ENCODE data around the gene BORCS6. TPM values are rescaled to one million over a fixed set of nuclear protein-coding genes. Genes with fewer than 3 reads are reported as not detected.

BORCS6 gene
- total and polyA plus RNA-seq, 9 of the 15 experiments (the other 6 are each of a cell fraction or from before 2014, with no cell fraction given), result 0.01 to 7.4 (median 2.3) TPM

DNA sequence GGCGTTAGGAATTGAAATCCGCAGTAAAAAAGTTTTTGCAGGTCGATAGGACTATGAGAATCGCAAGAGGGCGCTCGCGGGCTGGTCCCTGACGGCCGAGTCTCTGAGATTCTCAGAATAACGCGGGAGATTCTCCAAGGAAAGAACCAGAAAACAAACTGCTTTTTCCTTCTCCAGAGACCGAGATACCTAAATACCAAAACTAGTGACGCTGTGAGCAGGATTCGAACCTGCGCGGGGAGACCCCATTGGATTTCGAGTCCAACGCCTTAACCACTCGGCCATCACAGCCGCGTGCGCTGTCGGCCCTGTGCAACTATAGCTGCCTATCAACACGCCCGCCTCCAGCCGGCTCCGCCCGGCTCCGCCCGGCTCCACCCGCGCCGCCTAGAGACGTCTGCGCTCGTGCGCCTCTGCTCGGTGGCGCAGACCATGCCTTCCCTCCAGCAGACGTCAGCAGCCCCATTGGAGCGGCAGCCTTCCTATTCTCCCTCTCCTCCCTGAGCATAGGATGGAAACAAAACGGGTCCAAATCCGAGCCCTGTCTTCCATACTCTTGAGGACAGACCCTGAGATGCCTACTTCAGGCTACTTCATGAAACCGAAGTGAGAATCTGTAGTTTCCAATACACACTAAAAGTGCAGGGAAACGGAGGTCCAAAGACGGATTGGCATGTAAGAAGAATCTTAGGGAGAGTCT is 51.2 kb downstream of the BORCS6 start (continued):
- TF ChIP-seq, protein P1, sequence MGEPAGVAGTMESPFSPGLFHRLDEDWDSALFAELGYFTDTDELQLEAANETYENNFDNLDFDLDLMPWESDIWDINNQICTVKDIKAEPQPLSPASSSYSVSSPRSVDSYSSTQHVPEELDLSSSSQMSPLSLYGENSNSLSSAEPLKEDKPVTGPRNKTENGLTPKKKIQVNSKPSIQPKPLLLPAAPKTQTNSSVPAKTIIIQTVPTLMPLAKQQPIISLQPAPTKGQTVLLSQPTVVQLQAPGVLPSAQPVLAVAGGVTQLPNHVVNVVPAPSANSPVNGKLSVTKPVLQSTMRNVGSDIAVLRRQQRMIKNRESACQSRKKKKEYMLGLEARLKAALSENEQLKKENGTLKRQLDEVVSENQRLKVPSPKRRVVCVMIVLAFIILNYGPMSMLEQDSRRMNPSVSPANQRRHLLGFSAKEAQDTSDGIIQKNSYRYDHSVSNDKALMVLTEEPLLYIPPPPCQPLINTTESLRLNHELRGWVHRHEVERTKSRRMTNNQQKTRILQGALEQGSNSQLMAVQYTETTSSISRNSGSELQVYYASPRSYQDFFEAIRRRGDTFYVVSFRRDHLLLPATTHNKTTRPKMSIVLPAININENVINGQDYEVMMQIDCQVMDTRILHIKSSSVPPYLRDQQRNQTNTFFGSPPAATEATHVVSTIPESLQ (CRISPR knock-in tag; IDR thresholded peaks at IDR 0.05), result no peak
- TF ChIP-seq POLR2AphosphoS5 (IDR thresholded peaks at IDR 0.05; ENCODE audit: control insufficient read depth, insufficient read depth, low read depth, low read length), result no peak; the same call in 1 of the 2 replicates
- TF ChIP-seq, protein P2, sequence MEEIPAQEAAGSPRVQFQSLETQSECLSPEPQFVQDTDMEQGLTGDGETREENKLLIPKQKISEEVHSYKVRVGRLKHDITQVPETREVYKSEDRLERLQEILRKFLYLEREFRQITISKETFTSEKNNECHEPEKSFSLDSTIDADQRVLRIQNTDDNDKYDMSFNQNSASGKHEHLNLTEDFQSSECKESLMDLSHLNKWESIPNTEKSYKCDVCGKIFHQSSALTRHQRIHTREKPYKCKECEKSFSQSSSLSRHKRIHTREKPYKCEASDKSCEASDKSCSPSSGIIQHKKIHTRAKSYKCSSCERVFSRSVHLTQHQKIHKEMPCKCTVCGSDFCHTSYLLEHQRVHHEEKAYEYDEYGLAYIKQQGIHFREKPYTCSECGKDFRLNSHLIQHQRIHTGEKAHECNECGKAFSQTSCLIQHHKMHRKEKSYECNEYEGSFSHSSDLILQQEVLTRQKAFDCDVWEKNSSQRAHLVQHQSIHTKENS (CRISPR knock-in tag; IDR thresholded peaks at IDR 0.05), result no peak
- no peak; the same call in 1 of the 2 replicates for TF ChIP-seq POLR2A (conservative IDR thresholded peaks at IDR 0.05)
- TF ChIP-seq MEF2A (IDR thresholded peaks at IDR 0.05; ENCODE audit: control insufficient read depth, low read depth, low read length), result no peak
- no peak for TF ChIP-seq EWSR1 (IDR thresholded peaks at IDR 0.05; ENCODE audit: borderline replicate concordance, low read depth, partially characterized antibody)
- TF ChIP-seq GATAD2A (IDR thresholded peaks at IDR 0.05), result no peak
- no peak for TF ChIP-seq XRCC4 (IDR thresholded peaks at IDR 0.05; ENCODE audit: extremely low read depth, insufficient read depth, insufficient read length)
- TF ChIP-seq, protein P3, sequence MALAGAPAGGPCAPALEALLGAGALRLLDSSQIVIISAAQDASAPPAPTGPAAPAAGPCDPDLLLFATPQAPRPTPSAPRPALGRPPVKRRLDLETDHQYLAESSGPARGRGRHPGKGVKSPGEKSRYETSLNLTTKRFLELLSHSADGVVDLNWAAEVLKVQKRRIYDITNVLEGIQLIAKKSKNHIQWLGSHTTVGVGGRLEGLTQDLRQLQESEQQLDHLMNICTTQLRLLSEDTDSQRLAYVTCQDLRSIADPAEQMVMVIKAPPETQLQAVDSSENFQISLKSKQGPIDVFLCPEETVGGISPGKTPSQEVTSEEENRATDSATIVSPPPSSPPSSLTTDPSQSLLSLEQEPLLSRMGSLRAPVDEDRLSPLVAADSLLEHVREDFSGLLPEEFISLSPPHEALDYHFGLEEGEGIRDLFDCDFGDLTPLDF (CRISPR knock-in tag; IDR thresholded peaks at IDR 0.05), result peak; percentile 69
- no peak for TF ChIP-seq ZNF324 (CRISPR knock-in tag; IDR thresholded peaks at IDR 0.05)
- TF ChIP-seq, protein P4, sequence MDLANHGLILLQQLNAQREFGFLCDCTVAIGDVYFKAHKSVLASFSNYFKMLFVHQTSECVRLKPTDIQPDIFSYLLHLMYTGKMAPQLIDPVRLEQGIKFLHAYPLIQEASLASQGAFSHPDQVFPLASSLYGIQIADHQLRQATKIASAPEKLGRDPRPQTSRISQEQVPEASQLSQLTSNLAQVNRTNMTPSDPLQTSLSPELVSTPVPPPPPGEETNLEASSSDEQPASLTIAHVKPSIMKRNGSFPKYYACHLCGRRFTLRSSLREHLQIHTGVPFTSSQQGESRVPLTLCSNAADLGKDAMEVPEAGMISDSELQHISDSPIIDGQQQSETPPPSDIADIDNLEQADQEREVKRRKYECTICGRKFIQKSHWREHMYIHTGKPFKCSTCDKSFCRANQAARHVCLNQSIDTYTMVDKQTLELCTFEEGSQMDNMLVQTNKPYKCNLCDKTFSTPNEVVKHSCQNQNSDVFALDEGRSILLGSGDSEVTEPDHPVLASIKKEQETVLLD (IDR thresholded peaks at IDR 0.05), result no peak
- TF ChIP-seq ZNF695 (CRISPR knock-in tag; IDR thresholded peaks at IDR 0.05), result no peak
- TF ChIP-seq DACH1 (IDR thresholded peaks at IDR 0.05; ENCODE audit: partially characterized antibody), result no peak
- TF ChIP-seq RBM34 (IDR thresholded peaks at IDR 0.05; ENCODE audit: borderline replicate concordance, insufficient read depth, low read length), result no peak
- 0 out of 2 replicates have a peak, but pooled peaks have one; percentile 10 for TF ChIP-seq SOX6 (IDR thresholded peaks at IDR 0.05)
- TF ChIP-seq NONO (IDR thresholded peaks at IDR 0.05; ENCODE audit: low read depth in 2 of 2, low read length in 1 of 2), result no peak
- TF ChIP-seq ZNF24 (IDR thresholded peaks at IDR 0.05), result no peak; the same call in 1 of the 2 replicates
- TF ChIP-seq PHB2 (IDR thresholded peaks at IDR 0.05; ENCODE audit: low read depth), result no peak
- TF ChIP-seq RBFOX2 (IDR thresholded peaks at IDR 0.05; ENCODE audit: low read depth, low read length), result peak; percentile 76
- TF ChIP-seq ZFPM2 (CRISPR knock-in tag; IDR thresholded peaks at IDR 0.05), result no peak
- TF ChIP-seq, protein P5, sequence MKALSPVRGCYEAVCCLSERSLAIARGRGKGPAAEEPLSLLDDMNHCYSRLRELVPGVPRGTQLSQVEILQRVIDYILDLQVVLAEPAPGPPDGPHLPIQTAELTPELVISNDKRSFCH (CRISPR knock-in tag; IDR thresholded peaks at IDR 0.05), result no peak
- TF ChIP-seq, protein P5 (tag; IDR thresholded peaks at IDR 0.05), result no peak
